GM23338 (cell line): Measurements from ENCODE around the gene STX10. TPM values are rescaled to one million over a fixed set of nuclear protein-coding genes. Genes with fewer than 3 reads are reported as not detected.

ENCODE experiments used
- ATAC-seq: fragments of 200-7000 bp; cut with Tn5 transposase; 3 replicates; pipeline ENCODE4 v1.9.1; 2020
- DNase-seq: peaks from one replicate; pipeline ENCODE4 v3.0.0-alpha.2; 2015; ENCODE audit warnings: low spot score
- H2AFZ ChIP-seq: fragments of 200-600 bp; sonication (generic); 2 replicates; pipeline ENCODE4 v1.8.0; 2016; ENCODE audit warnings: antibody characterized with exemption, mild to moderate bottlenecking, moderate library complexity
- H3F3A ChIP-seq: fragments of 200-600 bp; sonication (generic); replicated peaks from 2 replicates; pipeline ENCODE4 v1.8.0; 2017; ENCODE audit warnings: antibody characterized with exemption, mixed run types, low read depth
- H3K27ac ChIP-seq: fragments of 200-600 bp; sonication (generic); 2 replicates; pipeline ENCODE4 v1.6.1; 2016; ENCODE audit warnings: low read depth
- H3K27me3 ChIP-seq: fragments of 200-600 bp; sonication (generic); 2 replicates; pipeline ENCODE4 v1.8.0; 2016; ENCODE audit warnings: mild to moderate bottlenecking, mixed run types, moderate library complexity; ENCODE audit not compliant: insufficient read depth
- H3K36me3 ChIP-seq: fragments of 200-600 bp; sonication (generic); 2 replicates; pipeline ENCODE4 v1.8.0; 2016; ENCODE audit warnings: mild to moderate bottlenecking; ENCODE audit not compliant: insufficient read depth
- H3K4me1 ChIP-seq: fragments of 200-600 bp; sonication (generic); 2 replicates; pipeline ENCODE4 v1.8.0; 2016; ENCODE audit warnings: mild to moderate bottlenecking, moderate library complexity; ENCODE audit not compliant: insufficient read depth
- H3K4me2 ChIP-seq: fragments of 200-600 bp; sonication (generic); 2 replicates; pipeline ENCODE4 v1.7.1; 2017; ENCODE audit warnings: mixed run types
- H3K4me3 ChIP-seq: fragments of 200-600 bp; sonication (generic); 2 replicates; pipeline ENCODE4 v1.6.1; 2016; ENCODE audit warnings: mixed run types
- H3K79me2 ChIP-seq: fragments of 200-600 bp; sonication (generic); replicated peaks from 2 replicates; pipeline ENCODE4 v1.8.0; 2017; ENCODE audit warnings: mild to moderate bottlenecking; ENCODE audit not compliant: insufficient read depth
- H3K9me2 ChIP-seq: fragments of 200-600 bp; sonication (generic); 2 replicates; pipeline ENCODE4 v1.8.0; 2017; ENCODE audit not compliant: insufficient read depth
- H4K20me1 ChIP-seq: fragments of 200-600 bp; sonication (generic); replicated peaks from 2 replicates; pipeline ENCODE4 v1.8.0; 2017; ENCODE audit warnings: mild to moderate bottlenecking; ENCODE audit not compliant: insufficient read depth
- H3K27ac Mint-ChIP-seq: 2 replicates; pipeline ENCODE4 v1.8.0; 2020; ENCODE audit warnings: inconsistent platforms, mild to moderate bottlenecking, moderate library complexity, mixed read lengths
- H3K27me3 Mint-ChIP-seq: 3 replicates; pipeline ENCODE4 v1.8.0; 2022; ENCODE audit warnings: low read depth, mild to moderate bottlenecking, moderate library complexity, mixed read lengths, inconsistent platforms; ENCODE audit not compliant: insufficient read depth, poor library complexity
- H3K36me3 Mint-ChIP-seq: 3 replicates; pipeline ENCODE4 v1.8.0; 2021; ENCODE audit warnings: low read depth, mild to moderate bottlenecking, inconsistent platforms, moderate library complexity, mixed read lengths
- H3K4me1 Mint-ChIP-seq: 3 replicates; pipeline ENCODE4 v1.8.0; 2020; ENCODE audit warnings: mild to moderate bottlenecking, inconsistent platforms, mixed read lengths
- H3K4me3 Mint-ChIP-seq: 3 replicates; pipeline ENCODE4 v1.8.0; 2021; ENCODE audit warnings: moderate library complexity, mild to moderate bottlenecking, inconsistent platforms, mixed read lengths
- H3K9me3 Mint-ChIP-seq: 3 replicates; pipeline ENCODE4 v1.8.0; 2020; ENCODE audit warnings: moderate library complexity, mild to moderate bottlenecking, inconsistent platforms, mixed read lengths
- CREB1 ChIP-seq: fragments of 250-450 bp; sonication (Bioruptor Pico); IDR thresholded peaks from 2 replicates; pipeline ENCODE4 v1.5.0; 2020; ENCODE audit warnings: low read depth, mild to moderate bottlenecking, moderate library complexity
- POLR2AphosphoS5 ChIP-seq: IDR thresholded peaks from 2 replicates; pipeline ENCODE4 v1.6.1; 2016; ENCODE audit warnings: antibody characterized with exemption, low read depth
- REST ChIP-seq: IDR thresholded peaks from one replicate; pipeline ENCODE4 v1.6.1; 2018; ENCODE audit warnings: antibody characterized with exemption; ENCODE audit not compliant: unreplicated experiment
- ZNF462 ChIP-seq: fragments of 250-450 bp; sonication (Bioruptor Pico); IDR thresholded peaks from 2 replicates; pipeline ENCODE4 v1.5.0; 2020; ENCODE audit warnings: mild to moderate bottlenecking, moderate library complexity
- polyA plus RNA-seq: library from polyadenylated mRNA; unstranded; fragments of >200 nt; fragmentation: Nextera tagmentation; extraction: Ambion mirVana; gene quantifications from 2 replicates; pipeline ENCODE4 v1.2.1, GENCODE V29; 2016
- total RNA-seq: library from RNA; depleted of rRNA; stranded (reverse); fragments of >200 nt; shearing (Covaris generic); gene quantifications from 2 replicates; pipeline ENCODE4 v1.2.3, GENCODE V29; 2014

Gene STX10
- total and polyA plus RNA-seq, 2 experiments from 2014 or later = 42.8 to 55.9 TPM

GRCh38 chr19:13139633-13140311 lies 10.4 kb downstream of the STX10 start (continued):
- TF ChIP-seq ZNF462 (CRISPR knock-in tag) (no peak), REST (no peak), POLR2AphosphoS5 (no peak)

- Histone ChIP-seq H3K4me3 (no peak overlapping the region), H3F3A (0 out of 2 replicates have a peak, but pooled peaks cover 7% of the 10 kb centered on the region), H3K4me2 (no peak overlapping the region), H3K36me3 (peaks cover 5% of the 10 kb centered on the region; the same call in 1 of the 2 replicates), H4K20me1 (peaks cover 20% of the 10 kb centered on the region), H3K9me2 (no peaks in the 10 kb centered on the region), H3K27ac (no peak overlapping the region), H3K4me1 (no peaks in the 10 kb centered on the region), H2AFZ (no peak overlapping the region), H3K79me2 (peaks cover 10% of the 10 kb centered on the region), H3K27me3 (no peaks in the 10 kb centered on the region)
- peaks cover 16% of the 10 kb centered on the region for H3K4me1 Mint-ChIP-seq
- peak overlapping the region; percentile 65; the same call in 1 of the 2 replicates for H3K27ac Mint-ChIP-seq
- no peak for TF ChIP-seq CREB1 (CRISPR knock-in tag)
- DNase-seq (no peak), ATAC-seq (no peak)
- no peaks in the 10 kb centered on the region for H3K9me3 Mint-ChIP-seq
- H3K4me3 Mint-ChIP-seq = no peak overlapping the region
- peaks cover 57% of the 10 kb centered on the region for H3K36me3 Mint-ChIP-seq
- peaks cover 19% of the 10 kb centered on the region for H3K27me3 Mint-ChIP-seq
Observed at GRCh38 chr19:13138916-13139198, 11.3 kb downstream of the STX10 start.
